CD14-positive monocyte (primary cell): ENCODE results near the gene FAM90A1. TPM values are rescaled to one million over a fixed set of nuclear protein-coding genes. Genes with fewer than 3 reads are reported as not detected.
"Not testable (repeated sequence)": the region's sequence is repeated elsewhere in the genome, so short reads cannot be mapped to it uniquely, and the experiment has no call there.

Experiments used
- DNase-seq, 3 donors: peaks; one replicate each; pipeline ENCODE4 v3.0.0-alpha.2; 2011 to 2022
- H2AFZ ChIP-seq: 2 replicates; pipeline ENCODE4 v1.6.0; 2012; ENCODE audit warnings: mild to moderate bottlenecking, low read depth, low read length, inconsistent platforms; ENCODE audit not compliant: insufficient read depth, poor library complexity, severe bottlenecking
- H3K27ac ChIP-seq, 2 donors: 1 replicate in 1 of 2; 2 replicates in 1 of 2; pipeline ENCODE4 v1.5.1; 2012 to 2013; ENCODE audit warnings: low read length in 2 of 2, control low read depth in 1 of 2, inconsistent platforms in 1 of 2, low read depth in 1 of 2, mild to moderate bottlenecking in 1 of 2
- H3K27me3 ChIP-seq, 2 donors: one replicate each; pipeline versions ENCODE4 v1.6.0 to v1.6.1; 2011 to 2013; ENCODE audit warnings: low read length in 2 of 2; ENCODE audit not compliant: control insufficient read depth in 2 of 2, insufficient read depth in 2 of 2
- H3K36me3 ChIP-seq, 2 donors: replicated peaks in 1 of 2; 1 replicate in 1 of 2; 2 replicates in 1 of 2; pipeline versions ENCODE4 v1.5.1 to v1.6.1; 2012 to 2013; ENCODE audit warnings: low read length in 2 of 2, control low read depth in 1 of 2, inconsistent platforms in 1 of 2, mild to moderate bottlenecking in 1 of 2; ENCODE audit not compliant: insufficient read depth in 2 of 2, control insufficient read depth in 1 of 2
- H3K4me1 ChIP-seq, 2 donors: 1 replicate in 1 of 2; 2 replicates in 1 of 2; pipeline versions ENCODE4 v1.5.1 to v1.6.1; 2012 to 2013; ENCODE audit warnings: low read length in 2 of 2, control low read depth in 1 of 2, inconsistent platforms in 1 of 2, mild to moderate bottlenecking in 1 of 2, moderate library complexity in 1 of 2; ENCODE audit not compliant: insufficient read depth in 2 of 2, control insufficient read depth in 1 of 2
- H3K4me2 ChIP-seq: replicated peaks from 2 replicates; pipeline ENCODE3; 2012; ENCODE audit warnings: low read length, moderate library complexity, mild to moderate bottlenecking; ENCODE audit not compliant: poor library complexity, severe bottlenecking; ENCODE audit errors: extremely low read depth
- H3K4me3 ChIP-seq, 3 experiments: fragments of 200-600 bp in 1 of 3; sonication (generic) in 1 of 3; replicated peaks in 1 of 3; 1 replicate in 2 of 3; 2 replicates in 1 of 3; pipeline ENCODE4 v1.5.1; 2011 to 2013; ENCODE audit warnings: low read length in 3 of 3, mild to moderate bottlenecking in 3 of 3, control low read depth in 2 of 3, low read depth in 2 of 3, inconsistent platforms in 1 of 3, moderate library complexity in 1 of 3
- H3K79me2 ChIP-seq: 2 replicates; pipeline ENCODE4 v1.6.0; 2012; ENCODE audit warnings: mild to moderate bottlenecking, control low read depth, inconsistent platforms, low read length, moderate library complexity; ENCODE audit not compliant: insufficient read depth
- H3K9ac ChIP-seq: 2 replicates; pipeline ENCODE4 v1.6.0; 2017; ENCODE audit warnings: low read length, mild to moderate bottlenecking; ENCODE audit not compliant: insufficient read depth, poor library complexity, severe bottlenecking
- H3K9me3 ChIP-seq, 2 donors: replicated peaks in 1 of 2; 1 replicate in 1 of 2; 2 replicates in 1 of 2; pipeline versions ENCODE4 v1.5.1 to v1.6.1; 2012 to 2013; ENCODE audit warnings: low read length in 2 of 2, control low read depth in 1 of 2; ENCODE audit not compliant: control insufficient read depth in 1 of 2, insufficient read depth in 1 of 2
- H4K20me1 ChIP-seq: 2 replicates; pipeline ENCODE4 v1.6.0; 2012; ENCODE audit warnings: mild to moderate bottlenecking, low read length, control low read depth, moderate library complexity; ENCODE audit not compliant: insufficient read depth
- H3K27ac Mint-ChIP-seq, 7 donors: one replicate each; pipeline ENCODE4 v1.8.0; 2020; ENCODE audit warnings: mild to moderate bottlenecking in 7 of 7, mixed read lengths in 7 of 7, moderate library complexity in 6 of 7, inconsistent platforms in 2 of 7
- H3K27me3 Mint-ChIP-seq, 3 donors: one replicate each; pipeline ENCODE4 v1.8.0; 2021 to 2022; ENCODE audit warnings: low read depth in 3 of 3, mild to moderate bottlenecking in 3 of 3, mixed read lengths in 3 of 3, moderate library complexity in 3 of 3, inconsistent platforms in 1 of 3
- H3K36me3 Mint-ChIP-seq, 2 donors: one replicate each; pipeline ENCODE4 v1.8.0; 2020; ENCODE audit warnings: mixed read lengths in 2 of 2, inconsistent platforms in 1 of 2, mild to moderate bottlenecking in 1 of 2
- H3K4me1 Mint-ChIP-seq: one replicate; pipeline ENCODE4 v1.8.0; 2020; ENCODE audit warnings: mild to moderate bottlenecking, mixed read lengths
- H3K4me3 Mint-ChIP-seq, 2 donors: one replicate each; pipeline ENCODE4 v1.8.0; 2020; ENCODE audit warnings: mild to moderate bottlenecking in 2 of 2, mixed read lengths in 2 of 2, moderate library complexity in 1 of 2
- H3K9me3 Mint-ChIP-seq, 7 donors: one replicate each; pipeline ENCODE4 v1.8.0; 2020 to 2022; ENCODE audit warnings: mixed read lengths in 7 of 7, mild to moderate bottlenecking in 6 of 7, moderate library complexity in 6 of 7, inconsistent platforms in 2 of 7
- whole genome bisulfite sequencing: methylation state at CpG from one replicate; pipeline ENCODE4 v1.1.5; 2013; ENCODE audit warnings: missing lambda C conversion rate; ENCODE audit not compliant: insufficient coverage; 5-methylcytosine and 5-hydroxymethylcytosine counted together
- intact Hi-C, 2 donors: fragments of 100-400 bp; cut with micrococcal nuclease; formaldehyde crosslinking; loops; one replicate each; pipeline versions ENCODE4 v1.15.0 to v1.15.1; 2023
- polyA plus RNA-seq, 3 donors: library from polyadenylated mRNA; depleted of rRNA in 1 of 3; unstranded in 2 of 3; stranded (reverse) in 1 of 3; fragments of 300-500 nt in 2 of 3; fragments of >200 nt in 1 of 3; fragmentation: Illumina TruSeq in 2 of 3; gene quantifications; 1 replicate in 2 of 3; 2 replicates in 1 of 3; pipeline ENCODE4 v1.2.3, GENCODE V29; 2012 to 2021

The FAM90A1 gene
- polyA plus RNA-seq, 3 donors, result 0.25 TPM; not detected in 2

DNA sequence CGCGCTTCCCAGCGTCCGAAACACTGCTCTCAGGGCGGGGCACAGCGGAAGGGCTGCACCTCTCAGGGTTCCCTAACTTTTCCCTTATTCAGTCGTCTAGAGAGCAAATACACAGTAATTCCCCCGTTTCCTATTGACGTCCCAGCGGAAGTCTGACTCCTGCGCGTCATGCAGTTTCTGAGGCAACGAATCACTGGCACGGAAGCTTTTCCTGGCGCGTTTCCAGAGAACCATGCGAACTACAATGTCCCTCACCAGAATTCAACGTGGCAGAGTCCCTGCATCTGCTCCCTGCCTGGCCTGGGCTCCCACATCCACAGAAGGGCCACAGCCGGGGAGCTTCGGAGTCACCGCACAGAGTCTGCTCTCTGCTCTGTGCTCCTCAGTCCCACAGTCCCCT, 6.0 kb downstream of the FAM90A1 start:
- DNase-seq, H3K4me1 ChIP-seq, H3K27ac Mint-ChIP-seq, H3K27ac ChIP-seq, H3K27me3 ChIP-seq, H3K36me3 ChIP-seq, H3K9ac ChIP-seq, H3K4me3 Mint-ChIP-seq, H3K4me2 ChIP-seq, H2AFZ ChIP-seq, H4K20me1 ChIP-seq, H3K4me3 ChIP-seq, H3K36me3 Mint-ChIP-seq, H3K79me2 ChIP-seq, H3K27me3 Mint-ChIP-seq, H3K9me3 ChIP-seq, H3K9me3 Mint-ChIP-seq, H3K4me1 Mint-ChIP-seq: not testable (repeated sequence)
- 91% methylated on average over 18 of the region's 21 CpGs for WGBS
- intact Hi-C loops, result loop anchor here in 1 of 2 donors (10.0 kb wide), 1 partner anchor 117 kb away; no protein-coding TSS in a partner anchor

DNA sequence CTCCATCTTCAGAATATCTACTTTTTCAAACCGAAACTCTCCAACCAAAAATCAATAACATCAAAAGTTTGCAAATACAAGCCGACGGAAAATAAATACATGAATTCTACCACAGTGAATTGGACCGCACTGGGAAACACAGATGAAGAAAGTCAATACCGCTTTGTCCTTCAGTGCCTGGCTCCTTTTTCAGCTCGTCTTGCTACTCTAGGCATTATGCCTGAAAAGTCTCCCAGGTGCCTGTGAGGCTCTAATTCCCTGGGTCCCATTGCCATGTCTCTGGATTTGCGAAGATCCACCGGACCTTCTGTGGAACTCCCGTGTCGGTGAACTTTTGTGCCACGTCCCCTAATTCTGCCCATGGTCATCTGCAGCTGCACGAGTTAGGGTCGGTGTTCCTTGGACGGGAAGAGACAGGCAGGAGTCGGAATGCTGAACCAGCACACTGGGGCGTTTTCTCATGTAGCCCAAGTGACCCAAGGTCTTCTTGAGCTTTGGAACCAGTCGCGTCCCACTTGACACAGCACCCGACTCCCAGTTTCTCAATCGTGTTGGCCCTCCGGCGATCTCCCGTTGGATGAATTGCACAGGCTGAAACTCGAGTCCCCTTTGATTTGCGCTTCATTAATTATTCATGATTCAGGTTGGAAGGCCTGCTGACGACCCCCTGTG, 8.6 kb downstream of the FAM90A1 start:
- H3K4me2 ChIP-seq, H3K36me3 Mint-ChIP-seq, H2AFZ ChIP-seq, intact Hi-C loops, H3K9me3 ChIP-seq, H3K79me2 ChIP-seq, H3K4me3 ChIP-seq, H3K9me3 Mint-ChIP-seq, H4K20me1 ChIP-seq, H3K27ac Mint-ChIP-seq, H3K9ac ChIP-seq, H3K4me1 Mint-ChIP-seq, H3K4me1 ChIP-seq, H3K4me3 Mint-ChIP-seq, H3K27me3 ChIP-seq, H3K36me3 ChIP-seq, H3K27ac ChIP-seq, DNase-seq, H3K27me3 Mint-ChIP-seq: not testable (repeated sequence)
- WGBS, result 88% methylated on average over 25 of the region's 26 CpGs

DNA sequence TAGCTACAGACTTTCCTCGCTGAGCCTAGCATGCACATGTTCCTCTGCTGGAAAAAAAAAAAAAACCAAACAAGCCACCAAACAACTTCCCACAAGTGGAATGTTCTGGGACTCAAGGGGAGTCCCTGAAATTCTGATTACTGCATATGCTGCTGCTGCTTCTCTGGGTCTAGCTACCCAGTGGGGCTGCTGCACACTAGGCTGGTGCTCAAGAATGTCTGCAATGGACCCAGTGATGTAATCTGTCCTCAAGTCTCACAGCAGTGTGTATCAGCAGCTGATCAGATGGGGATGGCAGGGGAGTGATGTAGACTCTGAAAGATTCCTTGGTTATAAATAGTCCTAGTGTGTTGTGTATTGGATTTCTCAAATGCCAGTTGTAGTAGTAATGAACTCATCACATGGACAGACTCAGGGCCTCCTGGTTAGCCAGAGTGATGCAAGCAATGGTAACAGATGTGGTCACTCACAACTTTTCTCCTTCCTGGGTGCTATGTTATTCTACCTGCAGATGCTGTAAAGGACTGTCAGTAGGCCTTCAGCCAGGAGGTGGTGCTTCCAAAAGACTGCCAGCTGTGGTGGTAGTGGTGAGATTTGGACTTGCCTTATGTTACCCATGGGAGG, 29.6 kb downstream of the FAM90A1 start:
- H4K20me1 ChIP-seq, H3K9ac ChIP-seq, H3K4me1 ChIP-seq, H3K4me2 ChIP-seq, intact Hi-C loops, H3K36me3 Mint-ChIP-seq, H3K36me3 ChIP-seq, H3K9me3 Mint-ChIP-seq, H3K27me3 Mint-ChIP-seq, H3K27me3 ChIP-seq, H3K4me3 ChIP-seq, H3K27ac ChIP-seq, H3K4me3 Mint-ChIP-seq, H3K4me1 Mint-ChIP-seq, H2AFZ ChIP-seq, H3K27ac Mint-ChIP-seq, H3K9me3 ChIP-seq, DNase-seq, H3K79me2 ChIP-seq: not testable (repeated sequence)
- no CpG with 5 or more reads among the region's 1 CpG for WGBS

DNA sequence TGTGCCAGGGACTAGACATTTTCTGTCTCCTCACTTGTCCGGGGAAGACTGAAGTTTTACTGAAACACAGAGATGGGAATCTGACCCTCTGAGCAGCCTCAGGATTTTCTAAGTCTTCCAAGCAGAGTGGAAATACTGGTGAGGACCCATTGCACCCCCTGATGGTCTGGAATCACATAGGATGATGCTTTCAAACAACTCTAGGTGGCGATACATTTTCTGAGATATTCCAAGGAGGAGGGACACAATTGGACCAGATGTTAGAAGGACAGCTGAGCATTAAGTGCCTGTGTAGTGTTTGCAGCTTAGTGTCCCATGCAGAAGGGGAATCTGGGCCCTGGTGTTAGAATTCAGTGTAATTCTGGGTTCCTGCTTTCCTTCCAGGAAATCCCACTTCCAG, 39.3 kb downstream of the FAM90A1 start:
- DNase-seq, H3K27ac Mint-ChIP-seq, H3K36me3 Mint-ChIP-seq, H3K4me3 ChIP-seq, H3K9me3 Mint-ChIP-seq, H3K9me3 ChIP-seq, H2AFZ ChIP-seq, H3K27me3 Mint-ChIP-seq, H3K4me1 Mint-ChIP-seq, H4K20me1 ChIP-seq, H3K4me1 ChIP-seq, H3K4me3 Mint-ChIP-seq, intact Hi-C loops, H3K27ac ChIP-seq, H3K9ac ChIP-seq, H3K4me2 ChIP-seq, H3K36me3 ChIP-seq, H3K27me3 ChIP-seq, H3K79me2 ChIP-seq: not testable (repeated sequence)
- WGBS, result 100% methylated on average over 1 of the region's 2 CpGs
